AG10803 (cell line): ENCODE data around the gene FCHSD2.
A peak's percentile ranks its signal among the peaks of the same experiment; 100 is the strongest.

ENCODE experiments used
- DNase-seq: peaks from one replicate; pipeline ENCODE4 v3.0.0; 2010; ENCODE audit warnings: low read depth
- H3K4me3 ChIP-seq: 2 replicates; pipeline ENCODE4 v1.5.1; 2011; ENCODE audit warnings: mild to moderate bottlenecking, low read length, control low read depth
- TF ChIP-seq, protein P1 (sequence below): conservative IDR thresholded peaks from 2 replicates; pipeline ENCODE4 v1.5.1; 2011; ENCODE audit warnings: mild to moderate bottlenecking, low read length, control low read depth, inconsistent platforms

The FCHSD2 gene

DNA sequence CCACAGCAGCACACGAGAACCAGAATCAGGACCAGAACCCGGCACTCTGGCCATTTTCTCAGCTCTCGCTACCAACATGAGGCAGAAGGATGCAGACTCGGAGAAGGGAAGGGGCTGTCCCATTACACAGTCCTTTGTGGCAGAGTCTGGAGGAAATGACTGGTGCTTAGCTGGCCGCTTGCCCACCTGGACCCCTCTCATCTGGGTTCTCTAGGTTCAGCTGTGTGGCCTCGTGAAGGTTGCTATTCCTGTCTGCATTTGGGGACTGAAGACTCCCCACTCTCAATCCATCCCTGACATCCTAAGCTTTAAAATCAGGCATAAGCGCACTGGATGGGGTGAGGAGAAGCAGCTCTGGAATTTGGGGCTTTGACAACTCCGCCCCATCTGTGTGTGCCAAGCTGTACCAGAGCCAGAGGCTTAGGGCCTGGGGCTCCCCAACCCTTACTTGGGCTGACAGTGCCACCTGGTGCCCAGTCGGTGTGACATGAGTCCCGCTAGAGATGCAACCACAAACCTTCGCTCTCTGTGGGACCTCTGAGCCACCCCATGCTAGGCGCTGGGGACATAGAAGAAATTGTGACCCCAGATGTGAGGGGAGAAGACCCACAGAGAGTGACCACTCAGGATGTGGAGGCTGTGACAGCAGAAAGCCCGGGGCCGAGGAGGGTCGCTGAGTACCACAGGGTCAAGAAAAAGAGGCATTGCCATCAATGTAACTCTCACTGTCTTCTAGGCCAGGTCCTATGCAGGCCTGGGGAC is 35.8 kb upstream of the FCHSD2 start:
- peak; percentile 90 for DNase-seq
- no peak overlapping the region for H3K4me3 ChIP-seq
- TF ChIP-seq, protein P1, sequence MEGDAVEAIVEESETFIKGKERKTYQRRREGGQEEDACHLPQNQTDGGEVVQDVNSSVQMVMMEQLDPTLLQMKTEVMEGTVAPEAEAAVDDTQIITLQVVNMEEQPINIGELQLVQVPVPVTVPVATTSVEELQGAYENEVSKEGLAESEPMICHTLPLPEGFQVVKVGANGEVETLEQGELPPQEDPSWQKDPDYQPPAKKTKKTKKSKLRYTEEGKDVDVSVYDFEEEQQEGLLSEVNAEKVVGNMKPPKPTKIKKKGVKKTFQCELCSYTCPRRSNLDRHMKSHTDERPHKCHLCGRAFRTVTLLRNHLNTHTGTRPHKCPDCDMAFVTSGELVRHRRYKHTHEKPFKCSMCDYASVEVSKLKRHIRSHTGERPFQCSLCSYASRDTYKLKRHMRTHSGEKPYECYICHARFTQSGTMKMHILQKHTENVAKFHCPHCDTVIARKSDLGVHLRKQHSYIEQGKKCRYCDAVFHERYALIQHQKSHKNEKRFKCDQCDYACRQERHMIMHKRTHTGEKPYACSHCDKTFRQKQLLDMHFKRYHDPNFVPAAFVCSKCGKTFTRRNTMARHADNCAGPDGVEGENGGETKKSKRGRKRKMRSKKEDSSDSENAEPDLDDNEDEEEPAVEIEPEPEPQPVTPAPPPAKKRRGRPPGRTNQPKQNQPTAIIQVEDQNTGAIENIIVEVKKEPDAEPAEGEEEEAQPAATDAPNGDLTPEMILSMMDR: peak; percentile 84

GRCh38 chr11:73177380-73177777 is 35.3 kb upstream of the FCHSD2 start:
- no peak overlapping the region for H3K4me3 ChIP-seq
- DNase-seq: peak; percentile 50
- TF ChIP-seq, protein P1: no peak

GRCh38 chr11:73176874-73177155 is 34.7 kb upstream of the FCHSD2 start:
- TF ChIP-seq, protein P1: no peak
- DNase-seq: no peak
- no peak overlapping the region for H3K4me3 ChIP-seq

DNA sequence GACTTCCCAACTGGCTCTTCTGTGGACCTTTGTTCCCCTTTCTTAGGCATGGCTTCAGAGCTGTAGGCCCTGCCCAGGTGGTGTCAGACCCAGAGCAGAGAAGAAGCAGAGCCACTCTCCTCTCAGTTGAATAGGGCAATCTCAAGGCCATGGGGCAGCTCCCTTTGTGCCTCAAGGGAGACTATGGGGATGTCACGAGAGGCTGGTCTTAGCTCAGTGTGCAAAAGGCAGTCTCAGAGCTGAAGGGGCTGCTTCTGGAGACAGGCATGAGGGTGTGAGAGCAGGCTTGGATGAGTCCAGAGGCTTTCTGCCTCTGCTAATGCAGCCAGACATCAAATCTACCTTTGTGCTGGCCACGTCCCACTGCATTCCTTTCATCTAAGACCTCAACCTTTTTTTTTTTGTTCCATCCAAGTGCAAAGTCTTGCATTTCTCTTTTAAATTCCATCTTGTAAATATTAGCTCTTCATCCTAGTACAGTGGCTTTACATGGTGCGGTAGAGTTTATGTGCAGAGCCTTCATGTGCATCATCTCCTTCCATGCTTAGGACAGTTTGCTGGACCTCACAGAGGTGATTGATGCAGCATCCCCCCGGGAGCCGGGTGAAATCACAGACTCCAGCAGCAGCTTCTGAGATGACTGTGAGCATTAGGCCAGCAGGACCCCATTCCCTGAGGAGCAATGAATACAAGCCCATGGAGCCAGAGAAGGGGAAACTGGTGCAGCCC is 34.2 kb upstream of the FCHSD2 start:
- TF ChIP-seq, protein P1: no peak
- H3K4me3 ChIP-seq: no peak overlapping the region
- no peak for DNase-seq

DNA sequence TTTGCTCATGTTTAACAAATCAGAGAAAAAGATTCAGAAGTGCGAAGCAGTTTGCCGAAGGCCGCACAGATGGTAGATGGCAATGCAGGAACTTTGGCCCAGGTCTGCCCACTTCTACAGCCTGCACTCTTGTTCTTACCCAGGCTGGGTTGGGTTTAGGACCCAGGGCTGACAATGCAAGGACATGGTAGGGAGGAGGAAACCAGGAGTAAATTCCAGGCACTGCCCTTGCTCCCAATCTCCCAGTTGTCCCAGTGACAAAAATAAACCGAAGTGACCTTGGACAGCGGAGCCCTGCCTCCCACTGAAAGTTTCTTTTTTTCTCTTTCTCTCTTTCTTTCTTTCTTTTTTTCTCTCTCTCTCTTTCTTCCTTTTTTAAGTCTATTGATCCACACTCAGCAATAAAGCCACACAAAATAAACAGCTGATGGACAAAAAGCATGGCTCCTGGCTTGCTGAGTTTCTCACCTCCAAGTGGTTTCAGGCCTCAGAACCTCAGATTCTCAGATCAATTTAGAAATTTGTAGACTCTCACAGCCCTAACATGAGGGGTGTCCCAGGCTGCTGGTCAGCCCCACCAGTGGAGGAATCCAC is 33.5 kb upstream of the FCHSD2 start:
- no peak for DNase-seq
- no peak overlapping the region for H3K4me3 ChIP-seq
- TF ChIP-seq, protein P1: no peak

GRCh38 chr11:73174495-73174791 is 32.3 kb upstream of the FCHSD2 start:
- TF ChIP-seq, protein P1: no peak
- H3K4me3 ChIP-seq: no peak overlapping the region
- DNase-seq: no peak
